Stimulated activated CD4-positive, alpha-beta T cell treated with anti-CD3 and anti-CD28 coated beads, Interleukin-1b, Interleukin-23, amount 100 ng/mL, for 1 hour (primary cell): Measurements from ENCODE around the gene ATP1B3.
"Not testable (repeated sequence)": the region's sequence is repeated elsewhere in the genome, so short reads cannot be mapped to it uniquely, and the experiment has no call there.

ENCODE experiments used
- DNase-seq, 2 donors: peaks; one replicate each; pipeline ENCODE4 v3.0.0-alpha.2; 2020; ENCODE audit warnings: low read depth in 2 of 2

Gene ATP1B3

GRCh38 chr3:141942006-141942405 is 65.6 kb downstream of the ATP1B3 start:
- DNase-seq: no peak

DNA sequence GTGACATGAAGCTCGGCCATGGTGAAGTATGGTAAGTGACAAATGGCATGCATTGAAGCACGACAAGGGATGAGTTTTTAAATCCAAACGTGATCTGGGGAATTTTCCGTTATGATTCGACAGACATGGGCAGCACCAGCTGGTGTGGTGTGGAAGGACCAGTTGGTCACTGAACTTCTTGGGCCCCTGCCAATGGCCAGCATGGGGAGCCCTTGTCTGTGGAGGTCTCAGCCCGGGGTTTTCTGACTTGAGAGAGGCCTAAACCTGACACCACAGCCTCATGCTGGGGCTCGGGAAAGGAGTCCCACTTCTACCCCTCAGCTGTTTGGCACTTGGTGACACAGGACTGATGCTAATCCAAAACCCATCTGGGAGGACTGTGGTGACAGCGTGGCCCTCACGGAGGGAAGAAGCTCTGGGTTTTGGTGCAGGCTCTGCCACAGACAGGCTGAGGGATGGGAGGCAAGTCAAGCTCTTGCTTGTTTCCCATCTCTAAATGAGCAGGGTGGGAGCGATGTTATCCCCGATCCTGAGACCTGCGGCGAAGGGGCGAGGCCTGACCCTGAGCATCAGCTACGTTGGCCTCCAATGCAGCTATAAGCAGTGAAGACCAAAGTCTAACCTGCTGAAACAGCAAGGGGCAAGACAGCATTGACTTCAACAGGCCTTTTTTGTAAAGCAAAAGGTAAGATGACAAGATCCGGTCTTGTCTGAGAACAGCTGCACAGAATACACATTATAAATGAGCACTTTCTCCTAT is 69.5 kb downstream of the ATP1B3 start:
- DNase-seq: no peak

GRCh38 chr3:141949399-141949798 is 73.0 kb downstream of the ATP1B3 start:
- DNase-seq: no peak

DNA sequence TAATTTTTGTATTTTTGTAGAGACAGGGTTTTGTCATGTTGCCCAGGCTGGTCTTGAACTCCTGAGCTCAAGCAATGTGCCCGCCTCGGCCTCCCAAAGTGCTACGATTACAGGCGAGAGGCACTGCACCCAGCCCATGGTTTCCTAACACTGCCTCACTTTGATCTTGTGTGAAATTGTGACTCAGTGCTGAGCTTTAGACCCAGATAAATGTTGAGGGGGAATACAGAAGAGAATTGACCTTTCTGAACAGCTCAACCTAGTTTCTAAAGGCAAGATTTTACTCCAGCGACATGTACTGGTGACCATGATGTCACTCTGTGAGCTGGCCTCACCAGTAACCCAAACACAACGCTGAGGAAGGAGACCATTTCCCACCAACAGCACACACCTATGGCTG is 73.5 kb downstream of the ATP1B3 start:
- no peak for DNase-seq

- no peak for DNase-seq
Measured at GRCh38 chr3:141950572-141951493, 74.4 kb downstream of the ATP1B3 start.

DNA sequence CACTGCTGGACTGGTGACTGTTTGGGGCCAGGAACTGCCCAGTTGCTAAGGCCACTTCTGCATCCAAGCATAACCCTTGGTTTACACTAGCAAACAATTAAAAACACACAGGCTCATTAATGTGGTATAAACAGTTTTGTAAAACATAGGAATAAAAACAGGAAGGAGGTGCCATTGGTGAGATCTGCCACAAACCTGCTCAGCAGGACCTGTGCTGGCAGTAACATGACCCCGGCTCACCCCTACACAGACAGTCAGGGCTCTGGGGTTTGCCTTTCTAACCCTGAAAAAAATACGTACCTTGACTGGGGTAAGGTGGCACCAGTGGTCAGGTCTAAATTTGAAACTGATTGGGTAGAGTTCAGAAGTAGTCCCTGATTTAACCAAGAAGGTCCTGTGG is 76.2 kb downstream of the ATP1B3 start:
- DNase-seq: no peak

DNA sequence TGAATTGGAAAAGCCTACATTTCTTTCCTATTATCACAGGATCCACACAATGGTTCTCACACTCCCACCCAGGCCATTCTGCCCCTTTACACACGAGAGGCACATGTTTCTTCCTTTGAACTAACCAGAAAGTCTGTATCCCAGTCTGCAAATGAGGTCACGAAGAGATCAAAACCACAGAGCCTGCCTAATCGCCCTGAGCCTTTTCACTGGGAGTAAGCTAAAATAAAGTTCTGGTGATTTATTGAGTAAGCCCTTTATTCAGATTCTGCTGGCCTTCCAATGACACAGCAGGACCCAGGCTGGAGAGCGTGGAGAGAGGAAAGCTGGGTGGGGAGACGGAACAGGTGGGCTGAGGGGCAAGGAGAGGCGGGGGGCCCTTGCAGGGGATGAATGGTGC is 78.7 kb downstream of the ATP1B3 start:
- no peak for DNase-seq

DNA sequence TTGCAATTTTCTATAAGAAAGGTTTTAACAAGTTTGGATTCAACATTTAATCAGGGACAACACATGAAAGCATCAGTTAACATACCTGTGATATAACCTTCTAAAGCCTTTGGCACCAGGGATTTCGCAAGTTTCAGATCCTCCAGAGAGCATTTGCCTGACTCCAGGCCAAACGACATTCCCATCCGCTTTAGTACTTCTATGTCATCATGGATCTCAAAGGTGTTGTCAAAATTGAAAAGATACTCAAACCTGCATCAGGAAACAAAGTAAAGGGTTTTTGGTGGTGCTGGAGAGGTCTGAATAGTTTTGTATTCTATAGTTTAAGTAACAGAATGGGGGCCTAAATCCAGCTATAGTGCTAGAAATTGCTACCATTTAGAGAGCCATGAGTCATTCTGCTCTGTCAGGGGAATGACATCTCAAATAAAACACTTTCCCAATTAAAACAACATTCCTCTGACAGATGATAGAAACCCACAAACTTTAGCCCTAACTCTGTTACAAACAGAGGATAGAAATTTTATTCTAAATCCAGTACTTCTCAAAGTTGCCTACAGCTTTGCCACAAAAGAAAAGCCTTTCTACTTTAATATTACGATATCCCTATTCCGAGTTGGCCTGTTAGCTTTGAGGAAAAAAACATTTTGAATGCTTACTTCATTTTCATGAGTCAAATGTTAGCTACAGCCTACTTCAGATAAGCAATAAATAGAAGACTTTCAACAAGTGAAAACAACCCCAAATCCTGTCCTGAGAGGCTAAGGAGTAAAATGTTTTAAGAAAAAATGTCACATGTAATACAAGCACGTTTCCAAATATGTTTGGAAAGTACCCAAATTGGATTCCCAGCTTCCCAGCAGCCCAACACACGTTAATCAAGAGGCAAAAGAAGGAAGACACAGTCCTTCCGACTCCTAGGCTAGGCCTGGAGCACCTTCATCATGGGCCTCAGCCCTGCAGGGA is 83.4 kb downstream of the ATP1B3 start:
- DNase-seq: no peak

DNA sequence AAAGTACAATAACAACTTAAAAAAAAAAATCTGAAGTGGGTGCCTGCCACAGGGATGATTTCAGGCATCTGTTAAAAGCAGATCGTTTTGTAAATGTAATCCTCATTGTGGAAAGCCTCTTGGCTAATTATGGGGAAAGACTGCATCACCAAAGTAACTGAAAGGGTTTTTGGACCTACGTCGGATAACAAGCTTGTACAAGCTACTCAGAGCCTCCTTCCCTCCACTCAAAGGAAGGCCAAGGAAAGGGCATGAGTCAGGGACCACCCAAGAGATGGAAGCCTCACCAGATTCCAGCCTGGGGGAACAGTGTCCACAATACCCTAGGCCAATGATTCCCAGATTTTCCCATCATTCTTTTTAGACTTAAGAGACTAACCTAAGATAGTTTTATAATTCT is 84.3 kb downstream of the ATP1B3 start:
- no peak for DNase-seq

- DNase-seq: no peak
Measured at GRCh38 chr3:141963301-141963700, 86.9 kb downstream of the ATP1B3 start.

DNA sequence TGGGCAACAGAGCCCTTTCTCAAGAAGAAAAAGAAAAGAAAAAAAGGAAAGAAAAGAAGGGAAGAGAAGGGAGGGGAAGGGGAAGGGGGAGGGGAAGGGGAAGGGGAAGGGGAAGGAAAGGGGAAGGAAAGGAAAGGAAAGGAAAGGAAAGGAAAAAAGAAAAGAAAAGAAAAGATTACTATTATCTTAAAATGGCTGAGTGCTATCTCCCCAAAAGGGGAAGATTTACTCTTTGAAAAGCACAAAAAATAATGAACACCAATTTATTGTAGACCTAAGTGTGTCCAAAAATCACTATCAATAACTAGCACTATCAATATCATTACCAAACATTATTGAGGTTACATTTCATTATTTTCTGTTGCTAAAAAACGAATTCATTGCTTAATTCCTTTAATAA is 89.0 kb downstream of the ATP1B3 start:
- no peak for DNase-seq

DNA sequence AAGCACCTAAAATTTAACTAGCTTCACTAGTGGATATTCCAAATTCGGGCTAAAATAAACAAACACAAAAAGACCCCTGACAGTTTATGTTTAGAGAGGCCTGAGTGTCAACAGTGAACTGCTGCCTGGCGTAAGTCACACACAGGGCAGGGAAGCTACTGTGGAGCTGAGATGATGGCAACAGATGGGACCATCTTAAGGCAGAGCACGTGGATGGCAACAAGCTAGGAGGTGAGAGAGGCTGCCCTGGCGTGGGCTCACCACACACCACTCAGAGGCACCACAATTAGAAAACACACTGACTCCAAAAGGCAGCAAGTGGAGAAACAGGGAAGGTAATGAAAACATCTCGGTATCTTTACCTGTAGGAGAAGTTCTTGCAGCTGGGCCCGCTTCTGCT is 93.3 kb downstream of the ATP1B3 start:
- DNase-seq: no peak

- no peak for DNase-seq
Measured at GRCh38 chr3:141971571-141971970, 95.1 kb downstream of the ATP1B3 start.

DNA sequence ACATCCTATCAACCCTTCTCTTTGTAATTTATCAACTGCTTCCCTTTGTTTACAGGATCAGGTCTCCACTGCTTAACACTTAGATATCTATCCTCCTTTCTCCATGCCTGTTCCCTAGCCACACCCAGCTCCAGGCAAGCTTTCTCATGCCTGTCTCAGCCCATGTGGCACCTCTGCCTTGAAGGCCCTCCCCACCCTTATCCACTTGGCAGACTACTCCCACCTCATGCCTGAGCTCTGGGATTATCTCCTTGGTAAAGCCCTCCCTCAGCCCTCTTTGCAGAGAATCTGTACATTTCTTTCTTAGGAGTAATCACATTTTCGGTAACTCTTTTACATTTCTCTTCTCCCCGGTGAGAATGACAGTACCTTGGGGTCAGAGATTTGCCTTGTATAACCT is 96.0 kb downstream of the ATP1B3 start:
- DNase-seq: no peak

GRCh38 chr3:141974777-141975176 is 98.3 kb downstream of the ATP1B3 start:
- DNase-seq: not testable (repeated sequence)
